GM23338 (cell line): ENCODE data around the gene PDGFRB. TPM values are rescaled to one million over a fixed set of nuclear protein-coding genes. Genes with fewer than 3 reads are reported as not detected.
A peak's percentile ranks its signal among the peaks of the same experiment; 100 is the strongest.

ENCODE experiments used
- ATAC-seq: fragments of 200-7000 bp; cut with Tn5 transposase; 3 replicates; pipeline ENCODE4 v1.9.1; 2020
- DNase-seq: peaks from one replicate; pipeline ENCODE4 v3.0.0-alpha.2; 2015; ENCODE audit warnings: low spot score
- H2AFZ ChIP-seq: fragments of 200-600 bp; sonication (generic); 2 replicates; pipeline ENCODE4 v1.8.0; 2016; ENCODE audit warnings: antibody characterized with exemption, mild to moderate bottlenecking, moderate library complexity
- H3F3A ChIP-seq: fragments of 200-600 bp; sonication (generic); replicated peaks from 2 replicates; pipeline ENCODE4 v1.8.0; 2017; ENCODE audit warnings: antibody characterized with exemption, mixed run types, low read depth
- H3K27ac ChIP-seq: fragments of 200-600 bp; sonication (generic); 2 replicates; pipeline ENCODE4 v1.6.1; 2016; ENCODE audit warnings: low read depth
- H3K27me3 ChIP-seq: fragments of 200-600 bp; sonication (generic); 2 replicates; pipeline ENCODE4 v1.8.0; 2016; ENCODE audit warnings: mild to moderate bottlenecking, mixed run types, moderate library complexity; ENCODE audit not compliant: insufficient read depth
- H3K36me3 ChIP-seq: fragments of 200-600 bp; sonication (generic); 2 replicates; pipeline ENCODE4 v1.8.0; 2016; ENCODE audit warnings: mild to moderate bottlenecking; ENCODE audit not compliant: insufficient read depth
- H3K4me1 ChIP-seq: fragments of 200-600 bp; sonication (generic); 2 replicates; pipeline ENCODE4 v1.8.0; 2016; ENCODE audit warnings: mild to moderate bottlenecking, moderate library complexity; ENCODE audit not compliant: insufficient read depth
- H3K4me2 ChIP-seq: fragments of 200-600 bp; sonication (generic); 2 replicates; pipeline ENCODE4 v1.7.1; 2017; ENCODE audit warnings: mixed run types
- H3K4me3 ChIP-seq: fragments of 200-600 bp; sonication (generic); 2 replicates; pipeline ENCODE4 v1.6.1; 2016; ENCODE audit warnings: mixed run types
- H3K79me2 ChIP-seq: fragments of 200-600 bp; sonication (generic); replicated peaks from 2 replicates; pipeline ENCODE4 v1.8.0; 2017; ENCODE audit warnings: mild to moderate bottlenecking; ENCODE audit not compliant: insufficient read depth
- H3K9me2 ChIP-seq: fragments of 200-600 bp; sonication (generic); 2 replicates; pipeline ENCODE4 v1.8.0; 2017; ENCODE audit not compliant: insufficient read depth
- H4K20me1 ChIP-seq: fragments of 200-600 bp; sonication (generic); replicated peaks from 2 replicates; pipeline ENCODE4 v1.8.0; 2017; ENCODE audit warnings: mild to moderate bottlenecking; ENCODE audit not compliant: insufficient read depth
- H3K27ac Mint-ChIP-seq: 2 replicates; pipeline ENCODE4 v1.8.0; 2020; ENCODE audit warnings: inconsistent platforms, mild to moderate bottlenecking, moderate library complexity, mixed read lengths
- H3K27me3 Mint-ChIP-seq: 3 replicates; pipeline ENCODE4 v1.8.0; 2022; ENCODE audit warnings: low read depth, mild to moderate bottlenecking, moderate library complexity, mixed read lengths, inconsistent platforms; ENCODE audit not compliant: insufficient read depth, poor library complexity
- H3K36me3 Mint-ChIP-seq: 3 replicates; pipeline ENCODE4 v1.8.0; 2021; ENCODE audit warnings: low read depth, mild to moderate bottlenecking, inconsistent platforms, moderate library complexity, mixed read lengths
- H3K4me1 Mint-ChIP-seq: 3 replicates; pipeline ENCODE4 v1.8.0; 2020; ENCODE audit warnings: mild to moderate bottlenecking, inconsistent platforms, mixed read lengths
- H3K4me3 Mint-ChIP-seq: 3 replicates; pipeline ENCODE4 v1.8.0; 2021; ENCODE audit warnings: moderate library complexity, mild to moderate bottlenecking, inconsistent platforms, mixed read lengths
- H3K9me3 Mint-ChIP-seq: 3 replicates; pipeline ENCODE4 v1.8.0; 2020; ENCODE audit warnings: moderate library complexity, mild to moderate bottlenecking, inconsistent platforms, mixed read lengths
- CREB1 ChIP-seq: fragments of 250-450 bp; sonication (Bioruptor Pico); IDR thresholded peaks from 2 replicates; pipeline ENCODE4 v1.5.0; 2020; ENCODE audit warnings: low read depth, mild to moderate bottlenecking, moderate library complexity
- CTCF ChIP-seq, 2 experiments: fragments of 200-600 bp in 1 of 2; sonication (generic) in 1 of 2; conservative IDR thresholded peaks; 2 replicates each; pipeline versions ENCODE4 v1.5.1 to v1.6.1; 2016 to 2017; ENCODE audit warnings: antibody characterized with exemption in 2 of 2, low read depth in 2 of 2, mild to moderate bottlenecking in 2 of 2, moderate library complexity in 1 of 2
- ETS1 ChIP-seq: IDR thresholded peaks from 2 replicates; pipeline ENCODE4 v1.6.1; 2016; ENCODE audit warnings: antibody characterized with exemption
- EZH2 ChIP-seq: fragments of 200-600 bp; sonication (generic); IDR thresholded peaks from one replicate; pipeline ENCODE4 v1.8.0; 2017; ENCODE audit warnings: antibody characterized with exemption, mild to moderate bottlenecking, low read depth; ENCODE audit not compliant: unreplicated experiment
- EZH2phosphoT487 ChIP-seq: fragments of 200-600 bp; sonication (generic); IDR thresholded peaks from one replicate; pipeline ENCODE4 v1.8.1; 2018; ENCODE audit warnings: antibody characterized with exemption; ENCODE audit not compliant: unreplicated experiment
- REST ChIP-seq: IDR thresholded peaks from one replicate; pipeline ENCODE4 v1.6.1; 2018; ENCODE audit warnings: antibody characterized with exemption; ENCODE audit not compliant: unreplicated experiment
- STAT1 ChIP-seq: IDR thresholded peaks from one replicate; pipeline ENCODE4 v1.6.1; 2016; ENCODE audit warnings: antibody characterized with exemption; ENCODE audit not compliant: unreplicated experiment
- ZNF114 ChIP-seq: fragments of 250-450 bp; sonication (Bioruptor Pico); IDR thresholded peaks from 2 replicates; pipeline ENCODE4 v1.5.0; 2020; ENCODE audit warnings: mild to moderate bottlenecking, moderate library complexity
- ZNF331 ChIP-seq: fragments of 250-450 bp; sonication (Bioruptor Pico); IDR thresholded peaks from 2 replicates; pipeline ENCODE4 v1.5.0; 2020; ENCODE audit warnings: low read depth, mild to moderate bottlenecking, moderate library complexity
- polyA plus RNA-seq: library from polyadenylated mRNA; unstranded; fragments of >200 nt; fragmentation: Nextera tagmentation; extraction: Ambion mirVana; gene quantifications from 2 replicates; pipeline ENCODE4 v1.2.1, GENCODE V29; 2016
- total RNA-seq: library from RNA; depleted of rRNA; stranded (reverse); fragments of >200 nt; shearing (Covaris generic); gene quantifications from 2 replicates; pipeline ENCODE4 v1.2.3, GENCODE V29; 2014

Gene PDGFRB
- total and polyA plus RNA-seq, 2 experiments from 2014 or later = 4.5 to 11.3 TPM

DNA sequence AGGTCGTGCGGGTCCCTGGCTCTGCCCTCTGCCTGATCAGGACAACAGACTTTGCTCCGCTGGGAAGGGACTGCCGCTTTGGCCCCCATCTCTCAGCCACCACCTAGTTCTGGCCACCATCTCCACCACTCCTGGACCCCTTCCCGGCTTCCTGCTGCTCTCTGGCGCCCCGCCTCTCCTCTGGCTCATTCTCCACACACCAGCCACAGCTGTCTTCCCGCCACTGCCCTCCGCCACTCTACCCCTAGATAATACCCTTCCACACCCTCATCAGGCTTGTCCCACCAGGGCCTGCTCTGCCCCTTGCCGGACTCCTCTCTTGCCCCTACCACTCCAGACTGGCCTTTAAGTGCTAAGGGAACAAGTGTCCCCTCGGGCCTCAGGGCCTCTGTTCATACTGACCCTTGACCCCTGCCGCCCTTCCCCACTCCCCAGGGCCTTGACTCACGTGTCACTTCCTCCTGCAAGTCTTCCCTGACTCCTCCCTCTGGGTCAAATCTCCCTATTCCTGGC is 8.0 kb upstream of the PDGFRB start (continued):
- no peak for TF ChIP-seq CREB1

DNA sequence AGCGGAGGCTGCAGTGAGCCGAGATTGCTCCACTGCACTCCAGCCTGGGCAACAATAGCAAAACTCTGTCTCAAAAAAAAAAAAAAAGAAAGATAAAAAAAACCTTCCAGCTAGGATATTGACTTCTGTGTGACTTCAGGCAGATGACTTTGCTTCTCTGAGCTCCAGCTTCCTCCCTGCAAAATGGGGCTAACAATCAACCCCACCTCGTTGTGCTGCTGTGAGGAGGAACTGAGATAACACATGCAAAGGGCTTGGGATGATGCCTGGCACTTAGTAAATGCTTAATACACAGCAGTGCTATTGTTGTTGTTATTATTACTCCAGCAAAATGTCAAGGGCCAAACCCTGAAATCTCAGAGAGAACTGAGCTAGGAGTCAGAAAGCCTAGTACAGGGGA is 7.4 kb upstream of the PDGFRB start:
- Histone ChIP-seq H3K36me3 (no peaks in the 10 kb centered on the region), H3K4me1 (no peaks in the 10 kb centered on the region; the same call in 1 of the 2 replicates), H3K27me3 (peaks cover 46% of the 10 kb centered on the region), H3K79me2 (no peaks in the 10 kb centered on the region), H2AFZ (no peak overlapping the region), H3K4me3 (no peak overlapping the region), H3F3A (peaks cover 8% of the 10 kb centered on the region; the same call in 1 of the 2 replicates), H3K9me2 (no peaks in the 10 kb centered on the region), H3K4me2 (no peak overlapping the region), H3K27ac (no peak overlapping the region), H4K20me1 (peaks cover 5% of the 10 kb centered on the region; the same call in 1 of the 2 replicates)
- Mint-ChIP-seq H3K4me1 (peaks cover 29% of the 10 kb centered on the region), H3K9me3 (no peaks in the 10 kb centered on the region), H3K36me3 (no peaks in the 10 kb centered on the region), H3K27me3 (peaks cover 46% of the 10 kb centered on the region), H3K27ac (no peak overlapping the region), H3K4me3 (no peak overlapping the region)
- ATAC-seq (no peak), DNase-seq (no peak)
- TF ChIP-seq EZH2phosphoT487 (no peak), ETS1 (no peak), ZNF331 (no peak)

- Histone ChIP-seq H3K27ac (no peak overlapping the region), H2AFZ (no peak overlapping the region)
- no peak for ATAC-seq
Observed at GRCh38 chr5:150162142-150162513, 6.5 kb upstream of the PDGFRB start.

GRCh38 chr5:150161242-150162141 is 5.8 kb upstream of the PDGFRB start:
- H3K4me3 Mint-ChIP-seq = no peak overlapping the region; the same call in 2 of the 3 replicates

More at GRCh38 chr5:150162142-150162513, 6.5 kb upstream of the PDGFRB start:
- no peak for TF ChIP-seq STAT1
- H3K4me1 Mint-ChIP-seq = peaks cover 25% of the 10 kb centered on the region
- Histone ChIP-seq H3K4me2 (no peak overlapping the region), H3K4me1 (no peaks in the 10 kb centered on the region; the same call in 1 of the 2 replicates), H3K9me2 (no peaks in the 10 kb centered on the region), H3K4me3 (no peak overlapping the region), H3K36me3 (no peaks in the 10 kb centered on the region), H3K27me3 (peaks cover 36% of the 10 kb centered on the region), H3F3A (0 out of 2 replicates have a peak, but pooled peaks cover 4% of the 10 kb centered on the region), H3K79me2 (no peaks in the 10 kb centered on the region), H4K20me1 (peaks cover 5% of the 10 kb centered on the region; the same call in 1 of the 2 replicates)
- H3K27me3 Mint-ChIP-seq = peaks cover 39% of the 10 kb centered on the region
- H3K4me3 Mint-ChIP-seq = no peak overlapping the region
- no peak for DNase-seq
- H3K27ac Mint-ChIP-seq = no peak overlapping the region
- no peaks in the 10 kb centered on the region for H3K36me3 Mint-ChIP-seq
- H3K9me3 Mint-ChIP-seq = no peaks in the 10 kb centered on the region

More at GRCh38 chr5:150161242-150162141, 5.8 kb upstream of the PDGFRB start:
- no peaks in the 10 kb centered on the region; the same call in 1 of the 2 replicates for H3K4me1 ChIP-seq
- no peak overlapping the region for H3K27ac Mint-ChIP-seq
- peak overlapping the region; percentile 66; the same call in 1 of the 2 replicates for H3K4me2 ChIP-seq
- no peaks in the 10 kb centered on the region for H3K9me2 ChIP-seq
- peak; percentile 86 for ATAC-seq
- peak; percentile 87 for DNase-seq
- no peaks in the 10 kb centered on the region for H3K36me3 Mint-ChIP-seq
- H3K4me3 ChIP-seq = no peak overlapping the region
- no peaks in the 10 kb centered on the region for H3K9me3 Mint-ChIP-seq
- no peaks in the 10 kb centered on the region for H3K79me2 ChIP-seq
- TF ChIP-seq CTCF (conservative IDR thresholded peaks at IDR 0.05; ENCODE audit: low read depth in 2 of 2) (peak; percentile 90 to 96), ZNF114 (CRISPR knock-in tag) (no peak), REST (no peak), EZH2phosphoT487 (no peak), EZH2 (no peak)
- peaks cover 5% of the 10 kb centered on the region; the same call in 1 of the 2 replicates for H4K20me1 ChIP-seq
- peak overlapping the region; percentile 86; the same call in 1 of the 2 replicates for H2AFZ ChIP-seq
- peaks cover 39% of the 10 kb centered on the region for H3K27me3 Mint-ChIP-seq
- H3F3A ChIP-seq = 0 out of 2 replicates have a peak, but pooled peaks cover 4% of the 10 kb centered on the region
- H3K4me1 Mint-ChIP-seq = peaks cover 25% of the 10 kb centered on the region
- peaks cover 30% of the 10 kb centered on the region for H3K27me3 ChIP-seq
- H3K27ac ChIP-seq = no peak overlapping the region
- H3K36me3 ChIP-seq = no peaks in the 10 kb centered on the region
